Measurements from ENCODE around the gene SMYD1. TPM values are rescaled to one million over a fixed set of nuclear protein-coding genes. Genes with fewer than 3 reads are reported as not detected.

SMYD1 gene
- polyA plus RNA-seq, 3 donors = not detected

GRCh38 chr2:88022669-88022921 is 45.0 kb upstream of the SMYD1 start:
- intact Hi-C loops (cut with micrococcal nuclease) = no loop called here
- Mint-ChIP-seq H3K9me3 (peaks cover 4 to 8% (median 6%) of the 10 kb centered on the region in 7 donors), H3K4me1 (peaks cover 18% of the 10 kb centered on the region), H3K27ac (no peak overlapping the region), H3K4me3 (no peak overlapping the region), H3K36me3 (peaks cover 14 to 21% of the 10 kb centered on the region in 2 donors), H3K27me3 (ENCODE audit: low read depth in 3 of 3) (peaks cover 0 to 5% (median 3%) of the 10 kb centered on the region in 3 donors)
- Histone ChIP-seq H3K79me2 (ENCODE audit: insufficient read depth, low read length) (no peaks in the 10 kb centered on the region), H3K9ac (ENCODE audit: insufficient read depth, low read length, poor library complexity, severe bottlenecking) (no peak overlapping the region), H3K27me3 (ENCODE audit: control insufficient read depth in 2 of 2, insufficient read depth in 2 of 2, low read length in 2 of 2) (no peaks in the 10 kb centered on the region), H3K4me1 (ENCODE audit: control insufficient read depth in 1 of 2, insufficient read depth in 2 of 2, low read length in 2 of 2) (peaks cover 3 to 6% of the 10 kb centered on the region in 2 donors), H2AFZ (ENCODE audit: insufficient read depth, low read depth, low read length, poor library complexity, severe bottlenecking) (no peak overlapping the region), H3K4me3 (replicated peaks in 1 of 3; ENCODE audit: low read depth in 2 of 3, low read length in 3 of 3) (no peak overlapping the region), H3K36me3 (replicated peaks in 1 of 2; ENCODE audit: control insufficient read depth in 1 of 2, insufficient read depth in 2 of 2, low read length in 2 of 2) (peaks cover 0 to 8% of the 10 kb centered on the region in 2 donors), H3K9me3 (replicated peaks in 1 of 2; ENCODE audit: control insufficient read depth in 1 of 2, insufficient read depth in 1 of 2, low read length in 2 of 2) (no peaks in the 10 kb centered on the region), H3K27ac (ENCODE audit: low read depth in 1 of 2, low read length in 2 of 2) (no peak overlapping the region), H4K20me1 (ENCODE audit: insufficient read depth, low read length) (peaks cover 5% of the 10 kb centered on the region), H3K4me2 (replicated peaks; ENCODE audit: extremely low read depth, low read length, poor library complexity, severe bottlenecking) (no peak overlapping the region)
- 87% methylated on average over 3 of the region's 5 CpGs for WGBS (ENCODE audit: insufficient coverage)
- no peak for TF ChIP-seq CTCF (IDR thresholded peaks at IDR 0.05)
- no peak for DNase-seq

DNA sequence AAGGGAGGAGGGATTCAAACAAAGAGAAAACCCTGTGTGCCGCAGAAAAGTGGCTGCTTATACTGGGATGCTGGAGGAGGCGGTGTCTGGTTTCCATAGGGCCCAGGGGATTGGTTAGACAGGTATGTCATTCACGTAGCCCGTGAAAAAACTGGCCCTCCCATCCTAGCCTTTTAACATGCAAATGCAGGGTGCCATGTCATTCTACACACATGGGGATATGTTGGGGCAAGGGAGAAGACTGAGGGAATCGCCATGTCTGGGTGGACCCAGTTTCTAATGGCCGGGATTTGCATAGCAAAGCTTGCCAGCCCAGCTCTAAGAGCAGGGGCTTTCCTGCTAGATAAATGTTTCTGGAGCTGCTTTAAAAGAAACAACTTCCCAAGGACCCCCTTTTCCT is 43.1 kb upstream of the SMYD1 start:
- WGBS (ENCODE audit: insufficient coverage) = 100% methylated on average over 3 of the region's 6 CpGs
- Histone ChIP-seq H2AFZ (ENCODE audit: insufficient read depth, low read depth, low read length, poor library complexity, severe bottlenecking) (no peak overlapping the region), H3K4me1 (ENCODE audit: control insufficient read depth in 1 of 2, insufficient read depth in 2 of 2, low read length in 2 of 2) (peaks cover 9 to 15% of the 10 kb centered on the region in 2 donors), H3K9ac (ENCODE audit: insufficient read depth, low read length, poor library complexity, severe bottlenecking) (no peak overlapping the region), H3K36me3 (replicated peaks in 1 of 2; ENCODE audit: control insufficient read depth in 1 of 2, insufficient read depth in 2 of 2, low read length in 2 of 2) (peaks cover 6 to 22% of the 10 kb centered on the region in 2 donors), H3K27me3 (ENCODE audit: control insufficient read depth in 2 of 2, insufficient read depth in 2 of 2, low read length in 2 of 2) (no peaks in the 10 kb centered on the region), H3K4me2 (replicated peaks; ENCODE audit: extremely low read depth, low read length, poor library complexity, severe bottlenecking) (no peak overlapping the region), H3K79me2 (ENCODE audit: insufficient read depth, low read length) (no peaks in the 10 kb centered on the region), H3K4me3 (replicated peaks in 1 of 3; ENCODE audit: low read depth in 2 of 3, low read length in 3 of 3) (no peak overlapping the region), H3K27ac (ENCODE audit: low read depth in 1 of 2, low read length in 2 of 2) (no peak overlapping the region), H4K20me1 (ENCODE audit: insufficient read depth, low read length) (peaks cover 5% of the 10 kb centered on the region), H3K9me3 (replicated peaks in 1 of 2; ENCODE audit: control insufficient read depth in 1 of 2, insufficient read depth in 1 of 2, low read length in 2 of 2) (no peaks in the 10 kb centered on the region)
- Mint-ChIP-seq H3K27me3 (ENCODE audit: low read depth in 3 of 3) (peaks cover 0 to 4% (median 0%) of the 10 kb centered on the region in 3 donors), H3K36me3 (peaks cover 21 to 35% of the 10 kb centered on the region in 2 donors), H3K4me3 (no peak overlapping the region), H3K9me3 (peaks cover 0 to 1% (median 0%) of the 10 kb centered on the region in 7 donors), H3K27ac (no peak overlapping the region), H3K4me1 (peaks cover 30% of the 10 kb centered on the region)
- TF ChIP-seq CTCF (IDR thresholded peaks at IDR 0.05) = no peak
- no peak for DNase-seq
- intact Hi-C loops (cut with micrococcal nuclease) = no loop called here

Data from CD14-positive monocyte (primary cell).